SIG-M5 treated with dmso at 0.1 percent for 504 hours (cell line): ENCODE measurements around the gene SORD.
A peak's percentile ranks its signal among the peaks of the same experiment; 100 is the strongest.
"Not testable (repeated sequence)": the region's sequence is repeated elsewhere in the genome, so short reads cannot be mapped to it uniquely, and the experiment has no call there.

Experiments
- DNase-seq: peaks from one replicate; lab custom pipeline; 2025; ENCODE audit not compliant: unreplicated experiment; lab: John Stamatoyannopoulos, UW

Gene SORD

DNA sequence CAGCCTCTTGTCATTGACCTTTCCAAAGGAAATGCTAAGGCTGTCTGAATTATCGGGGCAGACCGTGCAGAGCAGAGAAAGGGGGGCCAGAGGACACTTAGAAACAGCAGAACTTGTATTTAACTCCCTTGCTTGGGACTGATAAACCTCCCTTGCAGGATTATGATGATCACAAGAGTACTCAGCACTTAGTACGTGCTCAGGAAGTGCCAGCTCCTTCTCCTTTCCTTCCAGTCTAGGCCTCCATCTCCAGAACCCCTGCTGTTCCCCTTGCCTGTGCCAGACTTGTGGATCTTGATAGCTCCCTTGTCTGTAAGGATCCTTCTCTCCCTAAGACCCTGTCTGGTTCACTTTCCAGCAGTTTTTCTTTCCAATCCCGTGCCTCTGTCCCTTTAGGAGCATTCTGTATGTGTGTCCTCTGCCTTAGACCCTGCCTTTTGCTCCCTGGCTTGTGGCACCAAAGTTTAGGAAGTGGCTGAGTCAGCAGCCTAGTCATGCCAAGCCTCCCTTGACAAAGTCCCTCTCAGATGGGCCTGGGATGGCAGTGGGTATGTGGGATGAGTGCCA is 747 bp downstream of the SORD start:
- no peak for DNase-seq

DNA sequence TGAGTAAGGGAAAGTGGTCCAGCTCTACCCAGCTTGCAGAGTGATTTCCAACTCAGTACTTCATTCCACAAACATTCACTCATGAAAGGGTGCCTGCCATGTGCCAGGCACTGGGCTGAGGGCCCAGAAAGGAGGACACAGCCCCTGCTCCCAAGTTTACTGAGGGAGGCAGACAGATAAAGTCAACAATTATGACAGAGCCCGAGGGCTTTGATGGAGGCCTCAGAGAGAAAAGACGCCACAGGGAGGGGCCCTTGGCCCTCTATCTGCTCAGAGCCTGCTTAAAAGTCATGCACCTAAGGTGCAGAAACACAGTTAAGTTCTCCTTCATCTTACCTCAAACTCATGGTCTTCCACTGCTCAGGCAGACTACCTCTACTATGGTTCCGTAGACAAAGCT is 1.7 kb downstream of the SORD start:
- DNase-seq, result not testable (repeated sequence)

DNA sequence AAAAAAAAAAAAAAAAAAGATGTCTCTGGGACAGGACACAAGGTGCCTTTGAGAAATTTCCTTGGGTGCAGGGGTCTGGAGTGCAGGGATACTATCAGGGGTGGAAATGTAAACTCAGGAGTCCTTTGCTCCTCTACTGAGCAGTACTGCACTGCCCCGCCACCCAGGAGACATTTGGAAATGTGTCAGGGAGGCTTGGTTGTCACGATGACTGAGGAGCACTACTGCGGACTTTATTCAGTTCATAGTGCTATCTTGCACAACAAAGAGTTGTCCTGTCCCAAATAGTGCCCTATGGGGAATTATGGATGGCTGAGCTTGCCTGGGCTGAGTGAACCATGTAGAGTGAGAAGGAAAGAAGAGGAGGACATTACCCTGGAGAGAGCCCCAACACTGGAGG is 2.6 kb downstream of the SORD start:
- DNase-seq, result not testable (repeated sequence)

DNA sequence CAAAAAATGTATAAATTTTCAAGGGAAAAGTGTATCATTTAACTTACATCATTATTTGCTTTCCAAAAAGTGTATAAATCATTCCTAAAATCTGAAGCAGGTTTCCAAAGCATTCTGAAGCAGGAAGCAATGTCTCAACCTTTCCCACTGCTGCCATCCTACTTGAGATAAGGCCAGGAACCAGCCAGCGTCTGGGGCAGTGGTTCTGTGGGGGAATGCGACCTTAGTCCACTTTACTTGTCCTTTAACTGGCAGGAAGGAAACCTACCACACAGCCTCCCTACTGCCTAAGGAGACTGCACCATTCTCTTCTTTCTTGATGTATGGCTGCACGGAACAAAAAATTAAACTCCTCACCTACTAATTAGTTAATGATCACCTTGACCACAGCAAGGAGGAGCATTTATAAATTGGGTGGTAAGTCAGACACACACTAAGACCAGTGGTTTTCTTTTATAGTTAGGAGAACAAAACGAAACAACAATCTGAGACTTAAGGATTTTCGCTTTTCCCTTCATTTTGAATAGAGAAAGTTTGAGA is 3.7 kb downstream of the SORD start:
- DNase-seq, result no peak

DNA sequence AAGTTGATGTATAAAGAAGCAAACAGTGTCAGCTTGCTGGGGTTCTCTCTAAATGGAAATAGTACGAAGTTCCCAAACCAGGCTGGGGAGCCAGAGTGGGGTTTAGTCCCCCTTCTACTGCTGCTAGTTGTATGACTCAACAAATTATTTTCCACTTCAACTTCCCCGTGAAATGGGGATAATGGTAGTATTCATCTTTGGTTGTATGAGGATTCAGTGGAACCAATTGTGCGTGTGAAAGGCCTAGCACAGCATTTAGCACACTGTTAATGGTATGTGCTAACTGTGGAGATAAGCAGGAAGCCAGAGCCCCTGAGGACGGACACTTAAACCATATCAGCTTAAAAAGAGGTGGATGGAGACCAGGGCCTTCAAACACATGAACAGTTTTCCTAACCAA is 4.2 kb downstream of the SORD start:
- DNase-seq, result no peak

DNA sequence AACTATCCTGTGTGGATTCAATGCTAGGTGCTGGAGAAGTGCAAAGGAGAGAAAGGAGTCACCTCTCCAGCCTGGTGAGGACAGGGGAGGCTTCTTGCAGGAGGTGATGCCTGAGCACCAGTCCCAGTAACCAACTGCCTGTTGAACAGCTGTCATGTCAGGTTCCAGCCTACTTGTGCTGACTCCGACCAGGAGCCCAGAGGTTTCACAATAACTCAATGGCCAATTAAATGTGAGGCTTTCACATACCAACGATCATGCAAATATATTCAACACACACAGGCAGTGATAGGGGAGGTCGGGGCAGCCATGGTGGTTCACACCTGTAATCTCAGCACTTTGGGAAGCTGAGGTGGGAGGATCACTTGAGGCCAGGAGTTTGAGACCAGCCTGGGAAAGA is 7.7 kb downstream of the SORD start:
- DNase-seq, result no peak

DNA sequence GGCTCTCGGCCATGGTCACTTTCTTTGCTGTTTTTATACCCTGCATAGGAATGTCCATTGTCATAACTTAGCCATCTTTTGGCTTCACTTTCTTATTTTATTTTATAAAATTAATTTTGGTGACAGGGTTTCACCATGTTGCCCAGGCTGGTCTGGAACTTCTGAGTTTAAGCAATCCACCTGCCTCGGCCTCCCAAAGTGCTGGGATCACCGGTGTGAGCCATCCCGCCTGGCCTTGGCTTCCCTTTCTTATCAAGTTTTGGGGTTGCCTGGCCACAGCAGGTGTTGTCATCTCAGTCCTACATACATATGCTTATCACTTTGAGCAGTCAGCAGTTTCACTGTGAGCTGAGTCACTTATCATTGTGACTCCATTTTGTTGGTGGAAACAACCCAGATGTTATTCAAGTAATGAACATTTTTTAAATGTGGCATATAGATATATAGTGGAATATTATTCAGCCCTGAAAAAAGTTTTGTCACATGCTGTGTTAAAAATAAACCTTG is 8.6 kb downstream of the SORD start:
- DNase-seq, result not testable (repeated sequence)

DNA sequence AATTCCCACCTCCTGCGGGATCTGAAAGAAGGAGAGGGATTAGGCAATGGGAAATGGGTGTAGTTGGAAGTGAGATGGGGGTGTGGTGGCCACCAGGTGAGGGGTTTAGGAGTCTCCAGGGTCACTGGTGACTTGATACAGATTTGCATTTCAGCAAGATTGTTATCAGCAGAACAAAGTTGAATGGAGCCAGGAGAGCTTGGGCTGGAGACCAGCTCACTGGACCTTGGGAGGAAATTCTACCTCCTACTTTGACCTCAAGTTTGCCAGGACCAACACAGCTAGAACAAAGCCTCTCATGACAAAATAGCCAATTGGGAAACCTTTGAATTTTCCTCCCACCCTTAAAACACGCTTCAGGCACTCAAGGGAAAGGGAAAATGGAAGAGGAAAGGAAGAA is 9.5 kb downstream of the SORD start:
- DNase-seq, result not testable (repeated sequence)

DNA sequence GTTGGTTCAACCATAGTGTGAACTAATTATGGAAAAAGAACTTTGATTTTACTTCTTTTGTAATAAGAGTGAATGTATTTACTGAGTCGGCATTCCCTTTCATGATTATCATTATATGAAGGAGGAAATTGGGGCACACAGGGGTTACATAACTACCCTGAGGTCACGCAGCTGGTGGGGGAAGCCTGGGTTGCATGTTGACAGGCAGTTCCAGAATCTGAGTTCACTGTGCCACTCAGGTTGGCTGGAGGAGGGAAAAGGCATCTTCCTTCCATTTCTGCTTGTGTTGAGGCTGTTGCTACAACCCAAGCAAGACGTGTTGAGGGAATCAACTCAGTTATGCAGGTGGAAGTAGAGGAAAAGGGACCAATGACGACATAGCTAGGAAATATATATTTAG is 11.1 kb downstream of the SORD start:
- not testable (repeated sequence) for DNase-seq

DNA sequence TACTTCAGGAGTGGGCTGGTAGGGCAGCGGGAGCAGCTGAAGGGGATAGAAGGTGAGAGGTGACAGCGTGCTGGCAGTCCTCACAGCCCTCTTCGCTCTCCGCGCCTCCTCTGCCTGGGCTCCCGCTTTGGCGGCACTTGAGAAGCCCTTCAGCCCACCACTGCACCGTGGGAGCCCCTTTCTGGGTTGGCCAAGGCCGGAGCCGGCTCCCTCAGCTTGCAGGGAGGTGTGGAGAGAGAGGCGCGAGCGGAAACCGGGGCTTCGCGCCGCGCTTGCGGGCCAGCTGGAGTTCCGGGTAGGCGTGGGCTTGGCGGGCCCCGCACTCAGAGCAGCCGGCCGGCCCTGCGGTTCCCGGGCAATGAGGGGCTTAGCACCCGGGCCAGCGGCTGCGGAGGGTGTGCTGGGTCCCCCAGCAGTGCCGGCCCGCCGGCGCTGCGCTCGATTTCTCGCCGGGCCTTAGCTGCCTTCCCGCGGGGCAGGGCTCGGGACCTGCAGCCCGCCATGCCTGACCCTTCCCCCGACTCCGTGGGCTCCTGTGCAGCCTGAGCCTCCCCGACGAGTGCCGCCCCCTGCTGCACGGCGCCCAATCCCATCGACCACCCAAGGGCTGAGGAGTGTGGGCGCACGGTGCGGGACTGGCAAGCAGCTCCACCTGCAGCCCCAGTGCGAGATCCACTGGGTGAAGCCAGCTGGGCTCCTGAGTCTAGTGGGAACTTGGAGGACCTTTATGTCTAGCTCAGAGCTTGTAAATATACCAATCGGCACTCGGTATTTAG is 11.8 kb downstream of the SORD start:
- DNase-seq, result not testable (repeated sequence)

DNA sequence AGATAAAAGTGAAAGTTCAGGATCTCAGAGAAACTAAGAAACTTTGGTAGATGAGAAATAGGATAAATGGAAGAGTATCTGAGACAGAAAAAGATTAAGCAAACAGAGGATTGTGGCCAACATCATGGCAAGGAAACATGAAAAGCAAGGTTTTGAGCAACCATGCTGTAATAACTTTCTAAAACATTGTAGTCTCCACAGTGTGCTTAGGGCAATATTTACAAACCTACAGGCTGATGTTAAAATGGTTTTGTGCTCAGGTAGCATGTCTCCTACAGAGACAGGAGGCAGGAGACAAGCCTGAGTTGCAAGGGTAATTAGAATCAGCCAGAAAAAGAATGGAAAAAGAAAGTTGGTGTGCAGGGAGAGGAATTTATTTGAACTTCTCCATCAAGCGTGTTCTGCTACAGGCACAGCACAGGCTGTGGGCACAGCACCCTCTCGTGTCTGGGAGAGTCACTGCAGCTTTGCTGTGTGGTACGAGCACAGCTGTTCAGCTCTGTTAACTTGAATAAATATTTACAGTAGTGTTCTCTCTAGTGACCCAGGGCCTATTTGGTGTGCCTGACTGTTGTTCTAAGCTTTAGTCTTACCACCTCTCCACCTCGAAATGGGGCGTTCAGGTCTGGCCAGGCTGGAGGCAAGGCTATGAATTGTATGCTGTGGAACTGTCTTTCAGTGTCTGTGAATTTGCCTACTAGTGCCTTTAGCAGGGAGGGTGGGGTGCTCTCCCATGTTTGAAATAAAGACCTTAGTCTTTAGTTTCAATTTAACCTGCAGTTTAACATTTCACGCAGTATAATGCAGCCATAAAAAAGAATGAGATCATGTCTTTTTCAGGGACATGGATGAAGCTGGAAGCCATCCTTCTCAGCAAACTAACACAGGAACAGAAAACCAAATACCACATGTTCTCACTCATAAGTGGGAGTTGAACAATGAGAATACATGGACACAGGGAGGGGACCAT is 14.1 kb downstream of the SORD start:
- DNase-seq, result peak; percentile 47

DNA sequence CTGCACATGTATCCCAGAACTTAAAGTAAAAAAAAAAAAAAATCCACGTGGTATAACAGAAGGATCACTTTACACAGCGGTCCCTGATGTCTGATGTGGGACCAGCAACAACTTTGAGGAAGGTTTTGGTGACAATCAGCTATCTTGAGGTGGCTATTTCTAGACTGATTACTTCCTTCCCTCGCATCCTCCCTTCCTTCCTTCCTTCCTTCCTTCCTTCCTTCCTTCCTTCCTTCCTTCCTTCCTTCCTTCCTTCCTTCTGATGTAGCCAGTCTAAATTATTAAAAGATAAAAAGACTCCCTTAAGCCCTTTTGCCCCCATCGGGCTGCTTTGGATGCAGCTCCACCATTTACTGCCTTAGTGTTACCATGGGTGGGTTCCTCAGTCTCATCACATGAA is 14.9 kb downstream of the SORD start:
- DNase-seq, result no peak

DNA sequence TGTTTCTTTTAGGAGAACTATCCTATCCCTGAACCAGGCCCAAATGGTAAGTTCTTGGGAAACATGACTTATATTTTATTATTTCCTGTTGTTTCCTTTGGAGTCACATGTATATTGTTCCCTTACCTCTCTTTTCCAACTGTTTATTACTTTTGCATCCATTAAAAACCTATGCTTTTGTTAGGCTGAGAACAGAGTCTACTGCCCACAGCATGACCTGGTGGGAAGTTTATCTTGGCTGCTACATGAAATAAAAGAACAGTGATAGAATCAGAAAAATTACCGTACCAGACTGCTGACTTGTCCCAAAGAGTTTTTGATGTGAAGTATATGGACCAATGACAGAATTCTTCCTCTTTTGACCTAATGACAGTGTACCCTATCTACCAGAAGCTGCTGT is 17.4 kb downstream of the SORD start:
- DNase-seq, result not testable (repeated sequence)

DNA sequence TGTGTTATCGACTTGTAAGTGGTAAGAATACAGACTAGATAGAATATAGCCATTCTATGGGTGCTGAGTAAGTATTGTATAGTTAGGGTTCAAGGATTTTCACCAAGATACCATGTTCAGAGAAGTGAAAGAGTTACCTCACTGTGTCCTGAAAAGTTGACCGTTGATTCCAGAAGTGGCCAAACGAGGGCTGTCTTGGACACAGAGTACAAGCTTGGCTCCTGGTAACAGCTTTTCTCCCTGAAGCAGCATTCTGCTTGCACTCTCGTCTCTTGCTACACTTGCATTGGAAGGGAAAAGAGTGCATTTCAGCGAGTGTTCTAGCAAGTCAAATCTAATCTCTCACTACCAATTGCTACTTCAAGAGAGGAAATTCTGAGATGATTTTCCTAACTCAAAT is 18.5 kb downstream of the SORD start:
- DNase-seq, result not testable (repeated sequence)

DNA sequence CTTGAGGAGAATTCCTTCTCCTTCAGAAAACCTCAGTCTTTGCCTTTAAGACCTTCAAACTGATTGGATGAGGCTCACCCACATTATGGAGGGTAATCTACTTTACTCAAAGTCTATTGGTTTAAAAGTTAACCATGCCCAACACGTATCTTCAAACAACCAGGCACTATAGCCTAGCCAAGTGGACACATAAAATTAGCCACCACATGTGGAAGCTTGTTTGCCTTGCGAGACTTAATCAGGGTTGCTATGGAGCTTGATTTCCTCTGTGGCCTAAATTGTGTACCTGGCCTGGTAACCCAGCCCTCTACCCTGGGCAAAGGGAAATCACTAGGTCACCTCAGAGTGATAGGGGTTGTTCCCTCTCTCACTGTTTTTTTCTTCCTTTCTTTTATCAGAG is 19.9 kb downstream of the SORD start:
- not testable (repeated sequence) for DNase-seq

DNA sequence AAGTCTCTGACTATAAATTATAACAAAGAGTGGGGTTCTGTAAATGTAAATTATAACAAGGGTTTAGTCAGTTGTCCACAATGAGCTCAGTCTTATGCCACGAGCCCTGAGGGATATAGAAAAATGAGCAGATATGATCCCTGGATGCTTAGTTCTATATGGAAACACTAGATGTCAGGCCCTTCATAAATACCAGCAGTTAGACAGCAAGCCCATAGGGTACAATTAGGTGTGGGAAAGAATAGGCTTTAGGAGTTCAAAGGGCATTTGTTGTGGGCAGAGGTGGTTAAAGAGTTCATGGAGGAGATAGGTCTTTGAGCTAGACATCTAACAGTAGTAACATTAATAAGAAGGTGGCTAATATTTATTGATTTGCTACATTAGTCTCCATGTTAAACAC is 21.3 kb downstream of the SORD start:
- DNase-seq, result not testable (repeated sequence)

DNA sequence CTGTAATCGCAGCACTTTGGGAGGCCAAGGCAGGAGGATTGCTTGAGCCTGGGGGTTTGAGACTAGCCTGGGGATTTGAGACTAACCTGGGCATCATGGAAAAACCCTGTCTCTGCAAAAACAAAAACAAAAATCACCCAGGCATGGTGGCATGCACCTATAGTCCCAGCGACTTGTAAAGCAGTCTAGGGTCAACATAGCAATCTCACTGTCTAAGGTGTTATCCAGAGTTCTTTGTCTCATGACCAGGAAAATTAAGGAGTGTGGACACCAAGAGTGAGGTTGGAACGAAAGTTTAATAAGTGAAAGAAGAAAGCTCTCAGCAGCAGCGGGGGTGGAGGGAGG is 25.4 kb downstream of the SORD start:
- DNase-seq, result not testable (repeated sequence)

DNA sequence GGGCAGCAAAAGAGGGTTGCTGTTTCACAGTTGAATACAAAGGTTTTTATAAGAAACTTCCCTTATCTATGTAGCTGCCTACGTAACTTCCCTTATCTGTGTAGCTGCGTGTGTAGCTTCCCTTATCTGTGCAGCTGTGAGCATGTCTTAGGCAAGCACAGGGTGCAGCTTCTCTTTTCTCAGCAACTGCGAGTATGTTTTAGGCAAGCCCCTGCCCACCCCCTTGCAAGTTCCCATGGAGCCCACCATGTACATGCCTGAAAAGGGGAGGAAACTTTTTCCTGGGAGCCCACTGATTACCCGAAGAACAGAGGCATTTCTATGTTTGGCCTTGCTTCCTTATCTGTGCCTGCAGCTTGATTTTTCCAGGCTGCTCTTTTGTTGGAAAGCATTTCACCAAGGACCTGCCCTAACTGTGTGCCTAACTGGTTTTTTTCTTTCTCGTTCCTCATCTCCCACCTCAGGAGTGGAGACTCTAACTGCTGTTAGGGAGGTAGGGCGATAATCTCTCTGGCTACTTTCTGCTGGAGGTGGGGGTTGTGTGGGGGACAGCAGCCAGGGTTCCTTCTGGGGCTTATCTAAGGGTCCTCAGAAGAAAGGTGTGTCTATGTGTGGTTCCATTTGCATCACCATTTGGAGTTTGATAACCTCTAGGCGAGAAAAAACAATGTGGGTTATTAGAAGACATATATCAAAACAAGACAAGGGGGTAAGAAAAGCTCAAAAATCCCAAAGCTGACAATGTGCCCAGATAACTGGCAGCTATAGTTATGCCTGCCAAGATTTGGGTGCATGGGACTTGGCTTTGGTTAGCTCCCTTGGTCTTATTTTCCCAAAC is 26.0 kb downstream of the SORD start:
- peak; percentile 98 for DNase-seq

DNA sequence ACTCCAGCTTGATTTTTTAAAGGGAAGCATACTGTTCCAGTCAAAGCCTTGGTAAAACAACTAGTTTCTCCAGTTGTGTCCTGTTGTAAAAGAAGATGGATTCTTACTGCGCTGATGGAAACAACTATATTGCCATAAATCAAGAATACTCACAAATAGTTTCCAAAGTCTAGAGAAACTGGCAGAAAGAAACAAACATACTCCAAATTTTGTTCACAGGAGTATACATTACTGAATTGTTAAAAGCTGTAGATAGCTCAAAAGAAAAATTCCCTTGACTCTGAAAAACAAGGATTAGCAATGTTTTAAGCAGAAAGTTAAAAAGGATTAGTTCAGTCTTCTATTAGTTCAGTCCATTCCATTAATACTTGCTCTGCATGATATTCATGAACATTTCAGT is 27.6 kb downstream of the SORD start:
- DNase-seq, result no peak

DNA sequence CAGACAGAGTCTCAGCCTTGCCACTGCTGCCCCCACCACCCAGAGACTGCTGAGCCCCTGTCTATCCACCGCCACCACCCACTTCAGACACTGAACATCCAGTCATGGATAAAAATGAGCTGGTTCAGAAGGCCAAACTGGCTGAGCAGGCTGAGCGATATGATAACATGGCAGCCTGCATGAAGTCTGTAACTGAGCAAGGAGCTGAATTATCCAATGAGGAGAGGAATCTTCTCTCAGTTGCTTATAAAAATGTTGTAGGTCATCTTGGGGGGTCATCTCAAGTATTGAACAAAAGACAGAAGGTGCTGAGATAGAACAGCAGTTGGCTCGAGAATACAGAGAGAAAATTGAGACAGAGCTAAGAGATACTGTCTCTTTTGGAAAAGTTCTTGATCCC is 29.7 kb downstream of the SORD start:
- not testable (repeated sequence) for DNase-seq
